Parathyroid adenoma (tissue), 2 donors: ENCODE data around the gene HMGCR.

Experiments
- H2AFZ ChIP-seq: fragments of 300-600 bp; sonication (generic); one replicate; pipeline ENCODE4 v1.7.0; 2017; ENCODE audit warnings: antibody characterized with exemption, mild to moderate bottlenecking
- H3K27ac ChIP-seq: fragments of 300-600 bp; sonication (generic); one replicate; pipeline ENCODE4 v1.7.0; 2017
- H3K27me3 ChIP-seq: fragments of 300-600 bp; sonication (generic); one replicate; pipeline ENCODE4 v1.7.0; 2017; ENCODE audit warnings: low read length; ENCODE audit not compliant: control insufficient read depth, insufficient read depth
- H3K36me3 ChIP-seq: fragments of 300-600 bp; sonication (generic); one replicate; pipeline ENCODE4 v1.7.0; 2017; ENCODE audit warnings: low read length; ENCODE audit not compliant: control insufficient read depth, insufficient read depth
- H3K4me1 ChIP-seq: fragments of 300-600 bp; sonication (generic); one replicate; pipeline ENCODE4 v1.7.0; 2017; ENCODE audit warnings: control low read depth
- H3K4me2 ChIP-seq: fragments of 300-600 bp; sonication (generic); one replicate; pipeline ENCODE4 v1.7.0; 2017; ENCODE audit warnings: low read length
- H3K4me3 ChIP-seq: fragments of 300-600 bp; sonication (generic); one replicate; pipeline ENCODE4 v1.7.0; 2017; ENCODE audit warnings: low read depth, low read length
- H3K79me2 ChIP-seq: fragments of 300-600 bp; sonication (generic); one replicate; pipeline ENCODE4 v1.7.0; 2017; ENCODE audit warnings: control low read depth
- H3K9ac ChIP-seq: fragments of 300-600 bp; sonication (generic); one replicate; pipeline ENCODE4 v1.7.0; 2017; ENCODE audit warnings: mild to moderate bottlenecking
- H3K9me3 ChIP-seq: fragments of 300-600 bp; sonication (generic); one replicate; pipeline ENCODE4 v1.7.0; 2017; ENCODE audit warnings: low read length; ENCODE audit not compliant: control insufficient read depth
- CTCF ChIP-seq: fragments of 300-600 bp; sonication (generic); IDR thresholded peaks from one replicate; pipeline ENCODE4 v1.7.0; 2017; ENCODE audit warnings: antibody characterized with exemption, mild to moderate bottlenecking
- donor health status: primary hyperparathyroidism.

HMGCR gene

GRCh38 chr5:75335486-75335885 is 1.5 kb upstream of the HMGCR start:
- peaks cover 12% of the 10 kb centered on the region for H3K79me2 ChIP-seq
- no peak overlapping the region for H3K4me2 ChIP-seq
- peaks cover 9% of the 10 kb centered on the region for H3K4me1 ChIP-seq
- TF ChIP-seq CTCF: no peak
- H3K9ac ChIP-seq: no peak overlapping the region
- no peaks in the 10 kb centered on the region for H3K27me3 ChIP-seq
- H3K4me3 ChIP-seq: no peak overlapping the region
- peak overlapping the region; percentile 80 for H2AFZ ChIP-seq
- H3K9me3 ChIP-seq: no peaks in the 10 kb centered on the region
- no peak overlapping the region for H3K27ac ChIP-seq
- H3K36me3 ChIP-seq: no peaks in the 10 kb centered on the region

GRCh38 chr5:75335952-75336614 is 937 bp upstream of the HMGCR start:
- H3K4me1 ChIP-seq: peaks cover 9% of the 10 kb centered on the region
- H3K36me3 ChIP-seq: no peaks in the 10 kb centered on the region
- peak overlapping the region; percentile 80 for H2AFZ ChIP-seq
- peak overlapping the region; percentile 73 for H3K4me2 ChIP-seq
- peak overlapping the region; percentile 87 for H3K27ac ChIP-seq
- no peaks in the 10 kb centered on the region for H3K9me3 ChIP-seq
- H3K9ac ChIP-seq: no peak overlapping the region
- H3K4me3 ChIP-seq: peak overlapping the region; percentile 79
- no peaks in the 10 kb centered on the region for H3K27me3 ChIP-seq
- H3K79me2 ChIP-seq: peaks cover 15% of the 10 kb centered on the region
- no peak for TF ChIP-seq CTCF

GRCh38 chr5:75337366-75338021 is 474 bp downstream of the HMGCR start:
- Histone ChIP-seq H3K4me1 (peaks cover 9% of the 10 kb centered on the region), H3K9ac (peak overlapping the region; percentile 79), H2AFZ (peak overlapping the region; percentile 86), H3K27ac (peak overlapping the region; percentile 87), H3K9me3 (no peaks in the 10 kb centered on the region), H3K27me3 (no peaks in the 10 kb centered on the region), H3K4me3 (peak overlapping the region; percentile 79), H3K4me2 (peak overlapping the region; percentile 80), H3K36me3 (no peaks in the 10 kb centered on the region), H3K79me2 (peaks cover 17% of the 10 kb centered on the region)
- no peak for TF ChIP-seq CTCF

- Histone ChIP-seq H3K79me2 (peaks cover 17% of the 10 kb centered on the region), H3K4me3 (peak overlapping the region; percentile 79), H3K36me3 (no peaks in the 10 kb centered on the region), H3K4me1 (peaks cover 9% of the 10 kb centered on the region), H3K4me2 (peak overlapping the region; percentile 80), H3K9ac (no peak overlapping the region), H3K27me3 (no peaks in the 10 kb centered on the region), H2AFZ (no peak overlapping the region), H3K9me3 (no peaks in the 10 kb centered on the region), H3K27ac (no peak overlapping the region)
- no peak for TF ChIP-seq CTCF
Measured at GRCh38 chr5:75338408-75338807, 1.4 kb downstream of the HMGCR start.
